GM12891 (cell line): Measurements from ENCODE around the gene MRPL34. TPM values are rescaled to one million over a fixed set of nuclear protein-coding genes. Genes with fewer than 3 reads are reported as not detected.

Source experiments
- DNase-seq: peaks from one replicate; pipeline ENCODE4 v3.0.0; 2011; ENCODE audit warnings: low spot score; ENCODE audit not compliant: insufficient read length
- FAIRE-seq: peaks from 2 replicates; lab custom pipeline; 2011; peaks lifted over from hg19 to GRCh38; lab: Jason Lieb, UNC
- PAX5 ChIP-seq: IDR thresholded peaks from 2 replicates; pipeline ENCODE4 v1.6.1; 2011; ENCODE audit warnings: low read length, moderate library complexity, mild to moderate bottlenecking; ENCODE audit not compliant: insufficient read depth, severe bottlenecking
- POLR2A ChIP-seq: IDR thresholded peaks from 2 replicates; pipeline ENCODE4 v1.6.1; 2011; ENCODE audit warnings: low read depth, low read length, control low read depth
- POLR2AphosphoS5 ChIP-seq: IDR thresholded peaks from 2 replicates; pipeline ENCODE4 v1.6.1; 2011; ENCODE audit warnings: low read depth, low read length, control low read depth
- POU2F2 ChIP-seq: IDR thresholded peaks from 2 replicates; pipeline ENCODE4 v1.6.1; 2011; ENCODE audit warnings: low read depth, mild to moderate bottlenecking, control low read depth, low read length, moderate library complexity
- SPI1 ChIP-seq: IDR thresholded peaks from 2 replicates; pipeline ENCODE4 v1.6.1; 2011; ENCODE audit warnings: low read depth, low read length, control low read depth
- TAF1 ChIP-seq: IDR thresholded peaks from 2 replicates; pipeline ENCODE4 v1.6.1; 2011; ENCODE audit warnings: low read depth, low read length, control low read depth
- polyA plus RNA-seq: library from polyadenylated mRNA; unstranded; fragments of >200 nt; gene quantifications from one replicate; pipeline ENCODE4 v1.2.1, GENCODE V29; 2012; ENCODE audit warnings: low read depth, missing spikeins, inconsistent platforms; ENCODE audit not compliant: missing spikeins

MRPL34 gene
- polyA plus RNA-seq, result 75.1 TPM

GRCh38 chr19:17305517-17306284 is at the start of gene MRPL34:
MRPL34 (plus strand) TSS chr19:17305872; CDS start chr19:17305893, 21 bp downstream.
- TF ChIP-seq POLR2AphosphoS5, result 0 out of 2 replicates have a peak, but pooled peaks have one; percentile 27
- 0 out of 2 replicates have a peak, but pooled peaks have one; percentile 30 for TF ChIP-seq POU2F2
- TF ChIP-seq POLR2A, result peak; percentile 52; the same call in 1 of the 2 replicates
- TF ChIP-seq SPI1, result no peak
- TF ChIP-seq PAX5, result no peak
- peak; percentile 31; the same call in 1 of the 2 replicates for TF ChIP-seq TAF1
- peak; percentile 70 for DNase-seq
- FAIRE-seq, result peak; percentile 99

DNA sequence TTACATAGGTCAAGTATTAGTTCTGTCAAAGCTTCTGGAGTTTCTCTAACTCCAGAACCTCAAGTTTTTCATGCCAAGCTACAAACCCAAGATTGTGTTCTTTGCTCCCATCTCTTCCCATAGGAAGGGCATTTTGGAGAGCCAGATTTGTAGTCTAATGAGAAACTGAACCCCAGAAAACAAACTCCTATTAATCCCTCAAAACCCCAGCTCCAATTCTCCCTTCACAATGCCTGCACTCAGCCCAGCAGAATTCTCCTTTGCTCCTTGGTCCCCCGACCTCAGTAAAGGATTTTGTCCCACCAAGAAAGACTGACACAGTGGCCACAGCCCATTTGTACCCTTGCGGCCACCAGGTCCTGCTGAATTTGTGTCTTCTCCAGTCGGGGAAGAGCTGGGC is 49.5 kb upstream of the MRPL34 start:
- DNase-seq (no peak), FAIRE-seq (no peak)
- no peak for TF ChIP-seq POLR2A
- no peak for TF ChIP-seq POU2F2
- TF ChIP-seq PAX5, result no peak
- TF ChIP-seq POLR2AphosphoS5, result no peak
- TF ChIP-seq TAF1, result no peak
- no peak for TF ChIP-seq SPI1

GRCh38 chr19:17259118-17259780 is 46.4 kb upstream of the MRPL34 start:
- FAIRE-seq, result no peak
- TF ChIP-seq POU2F2 (no peak), TAF1 (no peak), SPI1 (no peak), POLR2A (no peak), POLR2AphosphoS5 (no peak), PAX5 (no peak)
- no peak for DNase-seq

DNA sequence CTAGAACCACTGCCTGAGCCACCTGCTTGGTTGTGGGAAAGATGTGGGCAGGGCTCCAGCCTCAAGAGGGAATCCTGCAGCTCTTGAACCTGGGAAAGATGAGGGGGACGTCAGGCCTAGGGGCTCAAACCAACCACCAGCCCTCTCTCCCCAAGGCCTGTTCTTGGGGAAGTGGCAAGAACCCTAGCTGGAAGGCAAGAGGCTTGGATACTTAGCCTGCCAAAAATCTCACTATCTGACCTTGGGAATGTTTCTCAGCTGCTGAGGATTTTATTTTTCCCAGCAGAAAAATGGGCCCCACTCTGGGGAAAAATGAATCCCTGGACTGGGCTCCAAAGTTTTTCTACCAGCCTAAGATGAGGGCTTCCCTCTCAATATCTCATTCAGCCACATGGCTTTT is 45.7 kb upstream of the MRPL34 start:
- TF ChIP-seq POLR2A, result no peak
- TF ChIP-seq POLR2AphosphoS5, result no peak
- FAIRE-seq (no peak), DNase-seq (no peak)

- peak; percentile 95 for DNase-seq
- FAIRE-seq, result peak; percentile 96
- TF ChIP-seq TAF1 (no peak), SPI1 (no peak)
These were observed 44.8 kb upstream of the MRPL34 start for GRCh38 chr19:17260842-17261325.

DNA sequence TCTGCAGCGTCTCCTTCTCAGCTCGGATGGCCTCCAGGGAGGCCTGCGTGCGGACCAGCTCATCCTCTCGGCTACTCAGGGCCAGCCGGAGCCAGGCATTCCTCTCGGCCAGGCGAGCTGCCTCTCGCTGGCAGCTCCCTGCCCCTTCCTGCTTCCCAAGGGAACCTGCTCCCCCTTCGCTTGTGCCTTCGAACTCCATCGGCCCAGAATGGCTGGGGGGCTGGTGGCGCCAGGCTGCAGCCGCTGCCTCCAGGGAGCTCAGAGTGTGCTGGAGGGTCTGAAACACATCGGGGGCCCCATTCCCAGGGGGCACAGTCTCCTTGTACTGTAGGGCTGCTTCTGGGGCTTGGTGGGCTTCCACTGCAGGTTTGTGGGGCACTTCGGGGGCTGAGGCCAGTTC is 43.1 kb upstream of the MRPL34 start:
- FAIRE-seq, result no peak
- DNase-seq, result no peak
- no peak for TF ChIP-seq POLR2A
- no peak for TF ChIP-seq SPI1
- TF ChIP-seq POU2F2, result no peak
- TF ChIP-seq TAF1, result no peak
- TF ChIP-seq PAX5, result no peak
- TF ChIP-seq POLR2AphosphoS5, result no peak

DNA sequence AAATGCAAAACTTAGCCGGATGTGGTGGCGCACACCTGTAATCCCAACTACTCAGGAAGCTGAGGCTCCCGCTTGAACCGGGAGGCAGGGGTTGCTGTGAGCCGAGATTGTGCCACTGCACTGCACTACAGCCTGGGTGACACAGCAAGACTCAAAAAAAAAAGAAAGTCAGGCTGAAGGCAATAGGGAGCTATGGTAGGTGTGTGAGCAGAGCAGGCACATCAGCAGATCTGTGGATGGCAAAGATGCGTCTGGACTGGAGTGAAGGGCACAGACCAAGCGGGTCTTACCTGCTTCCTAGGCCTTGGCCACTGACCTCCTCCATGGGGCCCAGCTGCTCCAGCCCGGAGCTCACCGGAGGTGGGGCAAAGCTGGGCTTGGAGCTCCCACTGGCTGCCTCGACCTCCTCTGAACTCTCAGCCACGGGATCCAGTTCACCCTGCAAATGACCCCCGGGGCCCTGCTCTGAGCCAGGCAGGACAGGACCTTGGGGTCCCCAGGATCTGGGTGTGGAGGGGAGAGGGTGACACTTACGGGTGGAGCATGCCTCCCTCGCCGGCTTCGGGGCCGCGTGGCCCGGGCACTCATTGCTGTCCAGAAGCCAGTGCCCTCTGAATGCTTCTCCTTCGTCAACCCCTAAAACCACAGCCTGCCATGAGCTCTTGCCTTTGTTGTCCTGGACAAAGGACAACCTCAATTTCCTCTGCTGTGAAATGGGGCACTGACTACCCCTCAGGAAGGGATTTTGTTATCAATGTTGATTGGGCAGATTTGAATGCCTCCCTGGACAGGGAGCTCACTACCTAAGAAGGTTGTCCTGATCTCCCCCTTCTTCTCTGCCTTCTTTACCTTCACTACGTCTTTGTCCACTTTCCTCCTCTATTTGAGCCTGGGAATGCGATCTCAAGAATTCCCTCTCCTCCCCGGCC is 41.7 kb upstream of the MRPL34 start:
- DNase-seq (no peak), FAIRE-seq (no peak)
- no peak for TF ChIP-seq POLR2A
- no peak for TF ChIP-seq PAX5
- TF ChIP-seq SPI1, result no peak
- TF ChIP-seq TAF1, result no peak
- no peak for TF ChIP-seq POU2F2
- no peak for TF ChIP-seq POLR2AphosphoS5

- FAIRE-seq, result peak; percentile 35
- no peak for DNase-seq
- no peak for TF ChIP-seq TAF1
- TF ChIP-seq POLR2A, result no peak
- TF ChIP-seq POU2F2, result no peak
- TF ChIP-seq PAX5, result no peak
- no peak for TF ChIP-seq POLR2AphosphoS5
- no peak for TF ChIP-seq SPI1
These were observed 41.1 kb upstream of the MRPL34 start, which contains the start of gene USHBP1 for GRCh38 chr19:17264641-17264979. USHBP1 (minus strand) TSS chr19:17264745; CDS start chr19:17264299, 446 bp downstream.
